HEK293 (cell line): ENCODE measurements around the gene RNF43.

Source experiments
- TF ChIP-seq, protein P1 (sequence below): fragments of 450-650 bp; formaldehyde crosslinking; IDR thresholded peaks from 2 replicates; pipeline ENCODE4 v1.5.1; 2016; ENCODE audit warnings: missing biosample characterization, missing genetic modification characterization
- TF ChIP-seq, protein P2 (sequence below): fragments of 450-650 bp; formaldehyde crosslinking; IDR thresholded peaks from 2 replicates; pipeline ENCODE4 v1.5.1; 2016; ENCODE audit warnings: missing biosample characterization, missing genetic modification characterization
- TF ChIP-seq, protein P3 (sequence below): fragments of 450-650 bp; formaldehyde crosslinking; IDR thresholded peaks from 2 replicates; pipeline ENCODE4 v1.5.1; 2016; ENCODE audit warnings: missing biosample characterization, missing genetic modification characterization, borderline replicate concordance

DNA sequence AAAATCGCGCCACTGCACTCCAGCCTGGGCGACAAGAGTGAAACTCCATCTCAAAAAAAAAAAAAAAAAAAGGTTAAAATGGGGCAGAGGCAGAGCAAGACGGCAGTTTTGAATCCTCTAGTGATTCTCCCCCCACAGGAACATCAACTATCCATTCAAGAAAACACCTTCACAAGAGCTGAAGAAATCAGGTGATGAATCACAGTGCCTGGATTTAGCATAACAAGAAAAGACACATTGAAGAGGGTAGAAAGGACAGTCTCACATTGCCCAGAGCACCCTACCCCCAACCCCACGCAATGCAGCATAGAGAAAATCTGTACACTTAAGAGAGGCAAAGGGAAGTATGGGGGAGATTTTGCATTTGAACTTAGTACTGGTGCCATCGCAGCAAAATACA lies 28.8 kb upstream of the RNF43 start:
- TF ChIP-seq, protein P1, sequence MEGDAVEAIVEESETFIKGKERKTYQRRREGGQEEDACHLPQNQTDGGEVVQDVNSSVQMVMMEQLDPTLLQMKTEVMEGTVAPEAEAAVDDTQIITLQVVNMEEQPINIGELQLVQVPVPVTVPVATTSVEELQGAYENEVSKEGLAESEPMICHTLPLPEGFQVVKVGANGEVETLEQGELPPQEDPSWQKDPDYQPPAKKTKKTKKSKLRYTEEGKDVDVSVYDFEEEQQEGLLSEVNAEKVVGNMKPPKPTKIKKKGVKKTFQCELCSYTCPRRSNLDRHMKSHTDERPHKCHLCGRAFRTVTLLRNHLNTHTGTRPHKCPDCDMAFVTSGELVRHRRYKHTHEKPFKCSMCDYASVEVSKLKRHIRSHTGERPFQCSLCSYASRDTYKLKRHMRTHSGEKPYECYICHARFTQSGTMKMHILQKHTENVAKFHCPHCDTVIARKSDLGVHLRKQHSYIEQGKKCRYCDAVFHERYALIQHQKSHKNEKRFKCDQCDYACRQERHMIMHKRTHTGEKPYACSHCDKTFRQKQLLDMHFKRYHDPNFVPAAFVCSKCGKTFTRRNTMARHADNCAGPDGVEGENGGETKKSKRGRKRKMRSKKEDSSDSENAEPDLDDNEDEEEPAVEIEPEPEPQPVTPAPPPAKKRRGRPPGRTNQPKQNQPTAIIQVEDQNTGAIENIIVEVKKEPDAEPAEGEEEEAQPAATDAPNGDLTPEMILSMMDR (tag by site-specific recombination) = no peak
- TF ChIP-seq, protein P2, sequence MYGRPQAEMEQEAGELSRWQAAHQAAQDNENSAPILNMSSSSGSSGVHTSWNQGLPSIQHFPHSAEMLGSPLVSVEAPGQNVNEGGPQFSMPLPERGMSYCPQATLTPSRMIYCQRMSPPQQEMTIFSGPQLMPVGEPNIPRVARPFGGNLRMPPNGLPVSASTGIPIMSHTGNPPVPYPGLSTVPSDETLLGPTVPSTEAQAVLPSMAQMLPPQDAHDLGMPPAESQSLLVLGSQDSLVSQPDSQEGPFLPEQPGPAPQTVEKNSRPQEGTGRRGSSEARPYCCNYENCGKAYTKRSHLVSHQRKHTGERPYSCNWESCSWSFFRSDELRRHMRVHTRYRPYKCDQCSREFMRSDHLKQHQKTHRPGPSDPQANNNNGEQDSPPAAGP (tag by site-specific recombination) = no peak
- TF ChIP-seq, protein P3, sequence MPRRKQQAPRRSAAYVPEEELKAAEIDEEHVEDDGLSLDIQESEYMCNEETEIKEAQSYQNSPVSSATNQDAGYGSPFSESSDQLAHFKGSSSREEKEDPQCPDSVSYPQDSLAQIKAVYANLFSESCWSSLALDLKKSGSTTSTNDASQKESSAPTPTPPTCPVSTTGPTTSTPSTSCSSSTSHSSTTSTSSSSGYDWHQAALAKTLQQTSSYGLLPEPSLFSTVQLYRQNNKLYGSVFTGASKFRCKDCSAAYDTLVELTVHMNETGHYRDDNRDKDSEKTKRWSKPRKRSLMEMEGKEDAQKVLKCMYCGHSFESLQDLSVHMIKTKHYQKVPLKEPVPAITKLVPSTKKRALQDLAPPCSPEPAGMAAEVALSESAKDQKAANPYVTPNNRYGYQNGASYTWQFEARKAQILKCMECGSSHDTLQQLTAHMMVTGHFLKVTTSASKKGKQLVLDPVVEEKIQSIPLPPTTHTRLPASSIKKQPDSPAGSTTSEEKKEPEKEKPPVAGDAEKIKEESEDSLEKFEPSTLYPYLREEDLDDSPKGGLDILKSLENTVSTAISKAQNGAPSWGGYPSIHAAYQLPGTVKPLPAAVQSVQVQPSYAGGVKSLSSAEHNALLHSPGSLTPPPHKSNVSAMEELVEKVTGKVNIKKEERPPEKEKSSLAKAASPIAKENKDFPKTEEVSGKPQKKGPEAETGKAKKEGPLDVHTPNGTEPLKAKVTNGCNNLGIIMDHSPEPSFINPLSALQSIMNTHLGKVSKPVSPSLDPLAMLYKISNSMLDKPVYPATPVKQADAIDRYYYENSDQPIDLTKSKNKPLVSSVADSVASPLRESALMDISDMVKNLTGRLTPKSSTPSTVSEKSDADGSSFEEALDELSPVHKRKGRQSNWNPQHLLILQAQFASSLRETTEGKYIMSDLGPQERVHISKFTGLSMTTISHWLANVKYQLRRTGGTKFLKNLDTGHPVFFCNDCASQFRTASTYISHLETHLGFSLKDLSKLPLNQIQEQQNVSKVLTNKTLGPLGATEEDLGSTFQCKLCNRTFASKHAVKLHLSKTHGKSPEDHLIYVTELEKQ (tag by site-specific recombination) = no peak
